Activated CD8-positive, alpha-beta T cell treated with anti-CD3 and anti-CD28 coated beads for 36 hours (primary cell): ENCODE data around the gene MRPS35. TPM values are rescaled to one million over a fixed set of nuclear protein-coding genes. Genes with fewer than 3 reads are reported as not detected.

Experiments used
- ATAC-seq: fragments of 200-7000 bp; cut with Tn5 transposase; one replicate; pipeline ENCODE4 v1.10.0; 2021; ENCODE audit warnings: mild to moderate bottlenecking, moderate library complexity
- CTCF ChIA-PET: fragments of 350-600 bp; sonication (Branson Sonifier 250); formaldehyde crosslinking; loops from one replicate; lab custom pipeline; 2021; ENCODE audit warnings: antibody characterized with exemption; lab: Charles Lee
- POLR2A ChIA-PET: fragments of 350-600 bp; sonication (Branson Sonifier 250); formaldehyde crosslinking; loops from one replicate; lab custom pipeline; 2021; ENCODE audit warnings: antibody characterized with exemption; lab: Charles Lee
- DNase-seq: peaks from one replicate; pipeline ENCODE4 v3.0.0-alpha.2; 2020
- H3K27ac Mint-ChIP-seq: one replicate; pipeline ENCODE4 v1.8.0; 2021; ENCODE audit warnings: mild to moderate bottlenecking, mixed read lengths
- H3K27me3 Mint-ChIP-seq: one replicate; pipeline ENCODE4 v1.8.0; 2021; ENCODE audit warnings: mixed read lengths
- H3K36me3 Mint-ChIP-seq: one replicate; pipeline ENCODE4 v1.8.0; 2021; ENCODE audit warnings: low read depth, mixed read lengths
- H3K4me1 Mint-ChIP-seq: one replicate; pipeline ENCODE4 v1.8.0; 2021; ENCODE audit warnings: low read depth, mixed read lengths
- H3K4me3 Mint-ChIP-seq: one replicate; pipeline ENCODE4 v1.8.0; 2021; ENCODE audit warnings: mild to moderate bottlenecking, moderate library complexity, mixed read lengths
- H3K9me3 Mint-ChIP-seq: one replicate; pipeline ENCODE4 v1.8.0; 2021; ENCODE audit warnings: mixed read lengths
- CTCF ChIP-seq: fragments of 200-600 bp; IDR thresholded peaks from one replicate; pipeline ENCODE4 v1.8.0; 2022; ENCODE audit warnings: antibody characterized with exemption, mild to moderate bottlenecking
- intact Hi-C: fragments of 100-400 bp; cut with micrococcal nuclease; formaldehyde crosslinking; loops from one replicate; pipeline ENCODE4 v1.10.0; 2022
- total RNA-seq, 2 experiments: library from RNA; stranded (reverse); gene quantifications; one replicate each; pipeline ENCODE4 v1.2.3, GENCODE V29; 2021

Gene MRPS35
- total RNA-seq, 2 experiments from 2014 or later, result 56.4 to 60.5 TPM

- no peak for TF ChIP-seq CTCF
- Mint-ChIP-seq H3K36me3 (no peaks in the 10 kb centered on the region), H3K9me3 (no peaks in the 10 kb centered on the region), H3K27me3 (no peaks in the 10 kb centered on the region), H3K4me1 (no peaks in the 10 kb centered on the region), H3K4me3 (no peak overlapping the region), H3K27ac (no peak overlapping the region)
- ATAC-seq (no peak), DNase-seq (no peak)
- POLR2A ChIA-PET, result no interaction called here
- CTCF ChIA-PET, result no interaction called here
- intact Hi-C loops, result no loop called here
Measured at GRCh38 chr12:27695556-27696292, 14.9 kb upstream of the MRPS35 start.

- no peak within 1 kb of the TSS for H3K4me3 Mint-ChIP-seq
- POLR2A ChIA-PET, result interaction anchor here (1.0 kb wide), 1 partner anchor 446 kb away, joined by 3 read pairs; no protein-coding TSS in a partner anchor
- H3K27ac Mint-ChIP-seq, result no peak within 1 kb of the TSS
- H3K4me1 Mint-ChIP-seq, result no peaks in the 10 kb centered on the region
- intact Hi-C loops, result no loop called here
- no peak for DNase-seq
- H3K9me3 Mint-ChIP-seq, result no peaks in the 10 kb centered on the region
- TF ChIP-seq CTCF, result no peak
- H3K27me3 Mint-ChIP-seq, result no peaks in the 10 kb centered on the region
- no peaks in the 10 kb centered on the region for H3K36me3 Mint-ChIP-seq
- CTCF ChIA-PET, result no interaction called here
- no peak for ATAC-seq
Measured at GRCh38 chr12:27696293-27696652, 14.4 kb upstream of the MRPS35 start, which contains the start of gene REP15. Gene REP15, plus strand, starts transcription at chr12:27696447. Its CDS starts 116 bp downstream, at chr12:27696563.

DNA sequence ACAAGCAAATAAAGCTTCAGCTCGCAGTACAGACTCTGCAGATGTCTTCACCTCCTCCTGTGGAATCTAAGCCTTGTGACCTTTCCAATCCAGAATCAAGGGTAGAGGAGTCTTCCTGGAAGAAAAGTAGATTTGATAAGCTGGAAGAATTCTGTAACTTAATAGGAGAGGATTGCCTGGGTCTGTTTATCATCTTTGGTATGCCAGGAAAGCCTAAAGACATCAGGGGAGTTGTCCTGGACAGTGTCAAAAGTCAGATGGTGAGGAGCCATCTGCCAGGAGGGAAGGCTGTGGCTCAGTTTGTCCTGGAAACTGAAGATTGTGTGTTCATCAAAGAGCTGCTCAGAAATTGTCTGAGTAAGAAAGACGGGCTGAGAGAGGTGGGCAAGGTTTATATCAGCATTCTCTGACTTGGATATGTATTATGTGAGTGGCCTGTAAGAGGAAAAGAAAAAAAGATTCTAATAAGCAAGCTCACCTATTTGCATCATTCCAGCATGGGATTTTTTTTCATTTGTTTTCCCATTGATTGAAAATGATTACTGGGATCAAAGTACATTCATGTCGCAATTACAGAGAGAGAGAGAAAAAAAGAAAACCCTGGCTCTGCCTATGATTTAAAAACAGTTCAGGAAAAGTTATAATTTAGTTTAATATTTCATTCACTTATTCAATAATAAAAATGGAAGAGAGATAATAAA is 13.6 kb upstream of the MRPS35 start:
- DNase-seq, result no peak
- Mint-ChIP-seq H3K36me3 (no peaks in the 10 kb centered on the region), H3K27ac (no peak overlapping the region), H3K9me3 (no peaks in the 10 kb centered on the region), H3K4me3 (no peak overlapping the region), H3K4me1 (no peaks in the 10 kb centered on the region), H3K27me3 (no peaks in the 10 kb centered on the region)
- no peak for ATAC-seq
- intact Hi-C loops, result no loop called here
- CTCF ChIA-PET, result no interaction called here
- TF ChIP-seq CTCF, result no peak
- POLR2A ChIA-PET, result interaction anchor here (1.0 kb wide), 1 partner anchor 447 kb away, joined by 3 read pairs; no protein-coding TSS in a partner anchor

GRCh38 chr12:27703720-27704452 is 6.7 kb upstream of the MRPS35 start:
- ChIA-PET POLR2A (no interaction called here), CTCF (interaction anchor here (0.6 to 2.1 kb wide), 15 partner anchors 14 to 688 kb away, joined by 3 to 7 read pairs (median 4); no protein-coding TSS in a partner anchor)
- intact Hi-C loops, result no loop called here
- ATAC-seq, result peak; percentile 96
- peak; percentile 89 for DNase-seq
- Mint-ChIP-seq H3K27ac (no peak overlapping the region), H3K4me1 (no peaks in the 10 kb centered on the region), H3K36me3 (no peaks in the 10 kb centered on the region), H3K27me3 (peaks cover 8% of the 10 kb centered on the region), H3K9me3 (no peaks in the 10 kb centered on the region), H3K4me3 (no peak overlapping the region)
- peak; percentile 88 for TF ChIP-seq CTCF
